Keratinocyte (primary cell): Measurements from ENCODE around the gene POMT1. TPM values are rescaled to one million over a fixed set of nuclear protein-coding genes. Genes with fewer than 3 reads are reported as not detected.

Experiments used
- DNase-seq: peaks from one replicate; pipeline ENCODE4 v3.0.0-alpha.2; 2011; ENCODE audit warnings: low read depth, missing footprints, low spot score
- FAIRE-seq: peaks from 2 replicates; lab custom pipeline; 2011; peaks lifted over from hg19 to GRCh38; lab: Jason Lieb, UNC
- H2AFZ ChIP-seq: 2 replicates; pipeline ENCODE4 v1.6.0; 2012; ENCODE audit warnings: low read length, control low read depth, inconsistent platforms; ENCODE audit not compliant: control insufficient read depth
- H3K27ac ChIP-seq: 2 replicates; pipeline ENCODE4 v1.5.1; 2011; ENCODE audit warnings: low read length; ENCODE audit not compliant: control insufficient read depth, insufficient read depth
- H3K27me3 ChIP-seq: 3 replicates; pipeline ENCODE4 v1.6.0; 2011; ENCODE audit warnings: low read length; ENCODE audit not compliant: control insufficient read depth, insufficient read depth; ENCODE audit errors: extremely low read depth
- H3K36me3 ChIP-seq, 2 experiments: 2 replicates in 1 of 2; 3 replicates in 1 of 2; pipeline ENCODE4 v1.5.1; 2011; ENCODE audit warnings: low read length in 2 of 2, mild to moderate bottlenecking in 1 of 2; ENCODE audit not compliant: control insufficient read depth in 2 of 2, insufficient read depth in 2 of 2; ENCODE audit errors: extremely low read depth in 1 of 2
- H3K4me1 ChIP-seq: 3 replicates; pipeline ENCODE4 v1.5.1; 2011; ENCODE audit warnings: low read length; ENCODE audit not compliant: control insufficient read depth, insufficient read depth; ENCODE audit errors: extremely low read depth
- H3K4me2 ChIP-seq: 3 replicates; pipeline ENCODE4 v1.6.0; 2011; ENCODE audit warnings: low read depth, low read length; ENCODE audit not compliant: control insufficient read depth, insufficient read depth; ENCODE audit errors: extremely low read depth
- H3K4me3 ChIP-seq, 3 experiments: fragments of 200-600 bp in 1 of 3; sonication (generic) in 1 of 3; 2 replicates in 2 of 3; 3 replicates in 1 of 3; pipeline ENCODE4 v1.5.1; 2011 to 2016; ENCODE audit warnings: low read length in 3 of 3, mild to moderate bottlenecking in 3 of 3, control low read depth in 2 of 3, inconsistent platforms in 1 of 3, low read depth in 1 of 3, mixed read lengths in 1 of 3, mixed run types in 1 of 3, moderate library complexity in 1 of 3; ENCODE audit not compliant: control insufficient read depth in 2 of 3, insufficient read depth in 2 of 3; ENCODE audit errors: extremely low read depth in 1 of 3
- H3K79me2 ChIP-seq: 2 replicates; pipeline ENCODE4 v1.6.0; 2012; ENCODE audit warnings: low read length; ENCODE audit not compliant: control insufficient read depth, insufficient read depth
- H3K9ac ChIP-seq: 3 replicates; pipeline ENCODE4 v1.6.0; 2011; ENCODE audit warnings: low read length; ENCODE audit not compliant: control insufficient read depth, insufficient read depth; ENCODE audit errors: extremely low read depth
- H3K9me1 ChIP-seq: 3 replicates; pipeline ENCODE4 v1.6.0; 2011; ENCODE audit warnings: low read length; ENCODE audit not compliant: control insufficient read depth, insufficient read depth; ENCODE audit errors: extremely low read depth
- H3K9me3 ChIP-seq: 2 replicates; pipeline ENCODE4 v1.5.1; 2012; ENCODE audit warnings: low read depth, low read length; ENCODE audit not compliant: control insufficient read depth
- H4K20me1 ChIP-seq: 3 replicates; pipeline ENCODE4 v1.6.0; 2011; ENCODE audit warnings: low read length; ENCODE audit not compliant: control insufficient read depth, insufficient read depth; ENCODE audit errors: extremely low read depth
- EZH2 ChIP-seq: IDR thresholded peaks from one replicate; pipeline ENCODE4 v1.6.1; 2012; ENCODE audit warnings: inconsistent platforms, mild to moderate bottlenecking, low read length, moderate library complexity
- dilution Hi-C: fragments of 300-500 bp; cut with MboI; formaldehyde crosslinking; loops from one replicate; pipeline ENCODE4 v1.7.0; 2020; ENCODE audit warnings: low sequenced_read_pairs; ENCODE audit not compliant: extremely low pct_ligation_motif_present
- polyA plus RNA-seq, 5 experiments: library from polyadenylated mRNA; depleted of rRNA in 3 of 5; stranded (reverse) in 3 of 5; stranded (forward) in 1 of 5; unstranded in 1 of 5; fragments of >200 nt; gene quantifications; 1 replicate in 1 of 5; 2 replicates in 3 of 5; 3 replicates in 1 of 5; pipeline versions ENCODE4 v1.2.1 to v1.2.3, GENCODE V29; 2011 to 2012; ENCODE audit warnings: missing spikeins in 2 of 5, low read depth in 1 of 5, low replicate concordance in 1 of 5
- TF ChIP-seq, protein P1 (sequence below), 3 experiments: IDR thresholded peaks in 1 of 3; conservative IDR thresholded peaks in 1 of 3; optimal IDR thresholded peaks in 1 of 3; 2 replicates in 2 of 3; 3 replicates in 1 of 3; pipeline versions ENCODE3 to v1.5.1; 2011; ENCODE audit warnings: low read length in 3 of 3, mild to moderate bottlenecking in 3 of 3, moderate library complexity in 2 of 3, control low read depth in 1 of 3, inconsistent platforms in 1 of 3; ENCODE audit not compliant: insufficient read depth in 2 of 3; ENCODE audit errors: extremely low read depth in 1 of 3

Gene POMT1
- polyA plus RNA-seq, 1 donor (not counting 4 experiments of a cell fraction or from before 2014, with no cell fraction given): 10.3 TPM

DNA sequence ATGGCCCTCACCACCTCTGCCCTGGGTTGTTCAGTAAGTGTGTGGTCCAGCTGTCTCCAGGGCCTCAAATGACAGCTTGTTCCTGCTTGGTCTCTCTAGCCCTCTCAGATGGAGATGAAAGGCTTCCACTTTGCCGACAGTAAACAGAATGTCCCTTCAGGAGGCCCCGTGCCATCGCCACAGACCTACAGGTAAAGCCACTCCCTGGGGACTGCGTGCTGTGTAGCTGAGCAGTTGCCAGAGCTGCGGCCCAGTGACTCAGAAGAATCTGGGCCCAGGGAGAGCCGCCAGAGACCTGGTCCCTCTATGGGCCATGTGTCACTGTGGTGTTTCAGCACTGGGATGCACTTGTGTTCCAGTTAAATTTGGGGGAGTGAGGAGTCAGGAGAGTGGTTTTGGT, 10.6 kb upstream of the POMT1 start:
- Histone ChIP-seq H3K9ac (no peak overlapping the region), H3K9me1 (no peaks in the 10 kb centered on the region), H2AFZ (no peak overlapping the region), H3K27me3 (no peaks in the 10 kb centered on the region), H3K79me2 (peaks cover 2% of the 10 kb centered on the region), H3K27ac (no peak overlapping the region), H3K36me3 (peaks cover 70 to 77% of the 10 kb centered on the region in 2 experiments), H3K9me3 (no peaks in the 10 kb centered on the region), H3K4me3 (no peak overlapping the region), H3K4me1 (no peaks in the 10 kb centered on the region), H3K4me2 (no peak overlapping the region), H4K20me1 (peaks cover 3% of the 10 kb centered on the region)
- FAIRE-seq: no peak
- TF ChIP-seq, protein P1, sequence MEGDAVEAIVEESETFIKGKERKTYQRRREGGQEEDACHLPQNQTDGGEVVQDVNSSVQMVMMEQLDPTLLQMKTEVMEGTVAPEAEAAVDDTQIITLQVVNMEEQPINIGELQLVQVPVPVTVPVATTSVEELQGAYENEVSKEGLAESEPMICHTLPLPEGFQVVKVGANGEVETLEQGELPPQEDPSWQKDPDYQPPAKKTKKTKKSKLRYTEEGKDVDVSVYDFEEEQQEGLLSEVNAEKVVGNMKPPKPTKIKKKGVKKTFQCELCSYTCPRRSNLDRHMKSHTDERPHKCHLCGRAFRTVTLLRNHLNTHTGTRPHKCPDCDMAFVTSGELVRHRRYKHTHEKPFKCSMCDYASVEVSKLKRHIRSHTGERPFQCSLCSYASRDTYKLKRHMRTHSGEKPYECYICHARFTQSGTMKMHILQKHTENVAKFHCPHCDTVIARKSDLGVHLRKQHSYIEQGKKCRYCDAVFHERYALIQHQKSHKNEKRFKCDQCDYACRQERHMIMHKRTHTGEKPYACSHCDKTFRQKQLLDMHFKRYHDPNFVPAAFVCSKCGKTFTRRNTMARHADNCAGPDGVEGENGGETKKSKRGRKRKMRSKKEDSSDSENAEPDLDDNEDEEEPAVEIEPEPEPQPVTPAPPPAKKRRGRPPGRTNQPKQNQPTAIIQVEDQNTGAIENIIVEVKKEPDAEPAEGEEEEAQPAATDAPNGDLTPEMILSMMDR (optimal IDR thresholded peaks at IDR 0.05 in 1 of 3, IDR thresholded peaks at IDR 0.05 in 1 of 3, conservative IDR thresholded peaks at IDR 0.05 in 1 of 3; ENCODE audit: extremely low read depth in 1 of 3, insufficient read depth in 2 of 3, low read length in 3 of 3): no peak
- no peak for TF ChIP-seq EZH2
- dilution Hi-C loops: no loop called here
- DNase-seq: no peak

DNA sequence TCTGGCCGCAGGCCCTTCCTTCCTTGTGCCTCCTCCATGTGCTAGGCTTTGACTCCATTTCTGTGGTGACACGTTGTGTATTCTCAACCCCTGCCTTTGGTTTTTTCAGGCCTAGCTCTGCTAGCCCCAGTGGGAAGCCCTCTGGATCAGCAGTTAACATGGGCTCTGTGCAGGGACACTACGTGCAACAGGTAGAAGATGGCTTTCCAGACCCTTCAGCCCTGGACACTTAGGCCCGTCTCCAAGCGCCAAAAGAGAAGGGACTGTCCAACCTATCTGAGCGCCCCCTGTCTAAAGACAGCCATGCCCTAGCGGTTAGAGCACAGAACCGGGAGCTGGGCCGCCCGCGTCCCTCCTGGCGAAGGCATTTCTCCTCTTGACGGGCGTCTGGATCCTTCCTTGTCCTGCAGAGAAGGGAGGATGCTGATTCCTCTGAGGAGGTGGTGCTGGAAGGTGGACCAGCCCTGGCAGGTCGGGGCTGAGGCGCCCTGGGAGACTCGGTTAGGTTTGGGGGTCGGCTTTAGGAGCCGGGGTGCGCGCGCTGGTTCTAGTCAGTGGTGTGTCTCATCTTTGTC, 8.3 kb upstream of the POMT1 start:
- H4K20me1 ChIP-seq: peaks cover 3% of the 10 kb centered on the region

More for the DNA sequence above, 8.3 kb upstream of the POMT1 start:
- DNase-seq (no peak), FAIRE-seq (no peak)
- dilution Hi-C loops: no loop called here
- H3K4me3 ChIP-seq: no peak overlapping the region
- TF ChIP-seq, protein P1 (optimal IDR thresholded peaks at IDR 0.05 in 1 of 3, IDR thresholded peaks at IDR 0.05 in 1 of 3, conservative IDR thresholded peaks at IDR 0.05 in 1 of 3; ENCODE audit: extremely low read depth in 1 of 3, insufficient read depth in 2 of 3, low read length in 3 of 3): no peak
- TF ChIP-seq EZH2: no peak
- no peaks in the 10 kb centered on the region for H3K79me2 ChIP-seq
- H3K9me1 ChIP-seq: no peaks in the 10 kb centered on the region
- H2AFZ ChIP-seq: no peak overlapping the region
- H3K9me3 ChIP-seq: no peaks in the 10 kb centered on the region
- no peak overlapping the region for H3K27ac ChIP-seq
- no peaks in the 10 kb centered on the region for H3K4me1 ChIP-seq
- no peak overlapping the region for H3K4me2 ChIP-seq
- H3K36me3 ChIP-seq: peaks cover 73 to 77% of the 10 kb centered on the region in 2 experiments
- H3K27me3 ChIP-seq: no peaks in the 10 kb centered on the region
- no peak overlapping the region for H3K9ac ChIP-seq
